Uterus (tissue), 4 donors: Measurements from ENCODE around the gene EEF1B2. TPM values are rescaled to one million over a fixed set of nuclear protein-coding genes. Genes with fewer than 3 reads are reported as not detected.
"Not testable (repeated sequence)": the region's sequence is repeated elsewhere in the genome, so short reads cannot be mapped to it uniquely, and the experiment has no call there.

Experiments used
- DNase-seq, 2 donors: peaks; one replicate each; pipeline ENCODE4 v3.0.0-alpha.2; 2019 to 2020
- H3K27ac ChIP-seq, 2 donors: fragments of 200-600 bp; sonication (generic); 1 replicate in 1 of 2; 2 replicates in 1 of 2; pipeline ENCODE4 v1.5.1; 2016 to 2018
- H3K27me3 ChIP-seq, 2 donors: fragments of 200-600 bp; sonication (generic); one replicate each; pipeline ENCODE4 v1.5.1; 2018 to 2019; ENCODE audit warnings: control low read depth in 1 of 2
- H3K36me3 ChIP-seq, 2 donors: fragments of 200-600 bp; sonication (generic); one replicate each; pipeline ENCODE4 v1.5.1; 2019; ENCODE audit warnings: control low read depth in 1 of 2
- H3K4me1 ChIP-seq, 2 donors: fragments of 200-600 bp; sonication (generic); one replicate each; pipeline ENCODE4 v1.5.1; 2018 to 2019; ENCODE audit warnings: control low read depth in 1 of 2
- H3K4me3 ChIP-seq, 2 donors: fragments of 200-600 bp; sonication (generic); 1 replicate in 1 of 2; 2 replicates in 1 of 2; pipeline ENCODE4 v1.5.1; 2018 to 2019; ENCODE audit warnings: mild to moderate bottlenecking in 1 of 2
- H3K9me3 ChIP-seq, 2 donors: fragments of 200-600 bp; sonication (generic); one replicate each; pipeline ENCODE4 v1.5.1; 2019; ENCODE audit warnings: control low read depth in 1 of 2
- CTCF ChIP-seq, 4 experiments: fragments of 200-600 bp in 2 of 4; fragments of 450-650 bp in 2 of 4; sonication (generic) in 2 of 4; IDR thresholded peaks; one replicate each; pipeline ENCODE4 v1.5.1; 2016 to 2019; ENCODE audit warnings: antibody characterized with exemption in 4 of 4, mild to moderate bottlenecking in 2 of 4, moderate library complexity in 1 of 4
- POLR2A ChIP-seq, 2 donors: fragments of 450-650 bp; IDR thresholded peaks; one replicate each; pipeline ENCODE4 v1.6.1; 2016; ENCODE audit warnings: antibody characterized with exemption in 2 of 2, mild to moderate bottlenecking in 1 of 2, moderate library complexity in 1 of 2
- intact Hi-C: fragments of 100-400 bp; cut with DNase I; formaldehyde crosslinking; loops from one replicate; pipeline ENCODE4 v1.15.1; 2023; ENCODE audit warnings: low total_unique reads
- total RNA-seq, 4 donors: library from RNA; depleted of rRNA in 3 of 4; stranded (reverse); fragments of >200 nt in 3 of 4; gene quantifications; one replicate each; pipeline versions ENCODE4 v1.1.0 to v1.2.4, GENCODE V29; 2014 to 2023
- donor health status: DM: yes; HTN: yes; CAD: no.

The EEF1B2 gene
- total RNA-seq, 4 donors from 2014 or later, result 267 to 794 (median 564) TPM

DNA sequence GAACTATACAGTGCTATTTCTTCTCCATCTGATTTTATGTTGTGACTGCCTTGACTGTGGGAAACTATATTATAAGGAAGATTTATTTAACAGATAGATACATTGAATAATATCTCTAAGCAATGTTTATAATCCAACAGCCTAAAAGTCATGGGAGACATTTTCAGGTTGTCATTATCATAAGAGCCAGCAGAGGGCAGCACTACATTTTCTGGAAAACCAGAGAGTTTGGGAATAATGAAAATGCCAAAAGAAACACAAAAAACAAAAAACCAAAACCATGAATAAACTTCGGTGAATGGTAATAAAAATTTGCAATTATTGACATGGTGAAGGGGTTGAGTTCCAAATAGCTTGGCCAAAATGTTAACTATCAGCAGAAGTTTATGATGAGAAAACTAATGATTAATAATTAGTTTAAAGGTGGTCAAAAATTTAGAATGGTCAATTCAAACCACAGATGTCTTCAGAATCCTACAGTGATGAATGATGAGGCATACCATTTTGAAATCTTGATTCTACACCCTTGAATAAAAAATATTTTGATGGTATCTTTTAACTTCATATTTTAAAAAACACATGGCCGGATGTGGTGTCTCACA is 4.7 kb downstream of the EEF1B2 start:
- peak in 1 of 2 donors; percentile 28 for DNase-seq
- H3K9me3 ChIP-seq, result no peaks in the 10 kb centered on the region
- no peak overlapping the region for H3K4me3 ChIP-seq
- intact Hi-C loops, result no loop called here
- H3K36me3 ChIP-seq, result no peaks in the 10 kb centered on the region
- H3K27ac ChIP-seq, result no peak overlapping the region
- H3K27me3 ChIP-seq, result no peaks in the 10 kb centered on the region
- peaks cover 4 to 8% of the 10 kb centered on the region in 2 donors for H3K4me1 ChIP-seq
- TF ChIP-seq CTCF (IDR thresholded peaks at IDR 0.05) (peak; percentile 51 to 65 (median 57)), POLR2A (IDR thresholded peaks at IDR 0.05) (no peak)

DNA sequence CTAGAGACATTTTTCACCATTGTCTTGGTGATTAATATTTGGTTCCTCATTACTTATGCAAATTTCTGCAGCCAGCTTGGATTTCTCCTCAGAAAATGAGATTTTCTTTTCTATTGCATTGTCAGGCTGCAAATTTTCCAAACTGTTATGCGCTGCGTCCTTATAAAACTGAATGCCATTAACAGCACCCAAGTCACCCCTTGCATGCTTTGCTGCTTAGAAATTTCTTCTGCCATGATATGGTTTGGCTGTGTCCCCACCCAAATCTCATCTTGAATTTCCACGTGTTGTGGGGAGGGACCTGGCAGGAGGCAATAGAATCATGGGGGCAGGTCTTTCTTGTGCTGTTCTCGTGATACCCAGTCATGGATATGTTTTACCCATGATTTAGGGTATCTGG is 8.5 kb downstream of the EEF1B2 start:
- H3K27me3 ChIP-seq, H3K9me3 ChIP-seq, DNase-seq, H3K4me1 ChIP-seq, H3K4me3 ChIP-seq, H3K27ac ChIP-seq, intact Hi-C loops, H3K36me3 ChIP-seq: not testable (repeated sequence)

DNA sequence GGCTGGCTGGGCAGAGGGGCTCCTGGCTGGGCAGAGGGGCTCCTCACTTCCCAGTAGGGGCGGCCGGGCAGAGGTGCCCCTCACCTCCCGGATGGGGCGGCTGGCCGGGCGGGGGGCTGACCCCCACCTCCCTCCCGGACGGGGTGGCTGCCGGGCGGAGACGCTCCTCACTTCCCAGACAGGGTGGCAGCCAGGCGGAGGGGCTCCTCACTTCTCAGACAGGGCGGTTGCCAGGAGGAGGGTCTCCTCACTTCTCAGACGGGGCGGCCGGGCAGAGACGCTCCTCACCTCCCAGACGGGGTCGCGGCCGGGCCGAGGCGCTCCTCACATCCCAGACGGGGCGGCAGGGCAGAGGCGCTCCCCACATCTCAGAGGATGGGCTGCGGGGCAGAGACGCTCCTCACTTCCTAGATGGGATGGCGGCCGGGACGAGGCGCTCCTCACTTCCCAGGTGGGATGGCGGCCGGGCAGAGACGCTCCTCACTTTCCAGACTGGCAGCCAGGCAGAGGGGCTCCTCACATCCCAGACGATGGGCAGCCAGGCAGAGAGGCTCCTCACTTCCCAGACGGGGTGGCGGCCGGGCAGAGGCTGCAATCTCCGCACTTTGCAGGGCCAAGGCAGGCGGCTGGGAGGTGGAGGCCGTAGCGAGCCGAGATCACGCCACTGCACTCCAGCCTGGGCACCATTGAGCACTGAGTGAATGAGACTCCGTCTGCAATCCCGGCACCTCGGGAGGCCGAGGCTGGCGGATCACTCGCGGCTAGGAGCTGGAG is 12.1 kb downstream of the EEF1B2 start:
- DNase-seq, H3K9me3 ChIP-seq, H3K36me3 ChIP-seq, intact Hi-C loops, H3K4me1 ChIP-seq, H3K4me3 ChIP-seq, H3K27me3 ChIP-seq, H3K27ac ChIP-seq: not testable (repeated sequence)

DNA sequence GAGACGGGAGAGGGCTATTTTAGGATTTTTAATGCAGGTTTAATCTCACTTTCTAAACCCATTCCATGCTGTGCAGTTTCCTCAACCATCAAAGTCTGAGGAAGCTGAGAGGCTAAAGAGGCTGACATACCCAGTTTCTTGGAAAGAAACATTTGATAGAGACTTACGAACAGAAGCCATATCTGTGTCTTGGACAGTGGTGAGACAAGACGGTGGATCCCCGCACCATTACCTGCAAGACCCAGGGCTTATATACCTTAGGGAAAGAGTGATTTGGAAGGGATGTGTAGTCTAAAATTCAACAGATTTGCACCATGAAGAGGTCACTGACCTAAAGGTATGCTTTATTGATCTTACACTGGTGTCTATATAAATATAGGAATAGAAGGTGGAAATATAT is 13.5 kb downstream of the EEF1B2 start:
- H3K9me3 ChIP-seq, result no peaks in the 10 kb centered on the region
- no peaks in the 10 kb centered on the region for H3K4me1 ChIP-seq
- TF ChIP-seq CTCF (IDR thresholded peaks at IDR 0.05) (no peak), POLR2A (IDR thresholded peaks at IDR 0.05) (no peak)
- no peak overlapping the region for H3K4me3 ChIP-seq
- no peak for DNase-seq
- no peak overlapping the region for H3K27ac ChIP-seq
- H3K27me3 ChIP-seq, result no peaks in the 10 kb centered on the region
- intact Hi-C loops, result no loop called here
- H3K36me3 ChIP-seq, result no peaks in the 10 kb centered on the region

GRCh38 chr2:206176121-206176520 is 16.4 kb downstream of the EEF1B2 start:
- Histone ChIP-seq H3K4me1 (no peaks in the 10 kb centered on the region), H3K4me3 (no peak overlapping the region), H3K27ac (no peak overlapping the region), H3K9me3 (no peaks in the 10 kb centered on the region), H3K36me3 (no peaks in the 10 kb centered on the region), H3K27me3 (no peaks in the 10 kb centered on the region)
- intact Hi-C loops, result no loop called here
- DNase-seq, result no peak
- TF ChIP-seq CTCF (IDR thresholded peaks at IDR 0.05) (no peak), POLR2A (IDR thresholded peaks at IDR 0.05) (no peak)

GRCh38 chr2:206176901-206177300 is 17.2 kb downstream of the EEF1B2 start:
- DNase-seq, result no peak
- H3K27ac ChIP-seq, result no peak overlapping the region
- no peak for TF ChIP-seq CTCF (IDR thresholded peaks at IDR 0.05)
- no peak for TF ChIP-seq POLR2A (IDR thresholded peaks at IDR 0.05)
- intact Hi-C loops, result no loop called here
- no peaks in the 10 kb centered on the region for H3K4me1 ChIP-seq
- no peaks in the 10 kb centered on the region for H3K9me3 ChIP-seq
- H3K27me3 ChIP-seq, result no peaks in the 10 kb centered on the region
- no peak overlapping the region for H3K4me3 ChIP-seq
- H3K36me3 ChIP-seq, result no peaks in the 10 kb centered on the region

- H3K36me3 ChIP-seq, H3K27me3 ChIP-seq, DNase-seq, H3K27ac ChIP-seq, H3K9me3 ChIP-seq, H3K4me1 ChIP-seq, H3K4me3 ChIP-seq, intact Hi-C loops: not testable (repeated sequence)
Observed at GRCh38 chr2:206181526-206181925, 21.8 kb downstream of the EEF1B2 start.
